GM12874 (cell line): ENCODE measurements around the gene POTEJ.
"Not testable (repeated sequence)": the region's sequence is repeated elsewhere in the genome, so short reads cannot be mapped to it uniquely, and the experiment has no call there.

Source experiments
- CTCF ChIP-seq: IDR thresholded peaks from 2 replicates; pipeline ENCODE4 v1.5.1; 2011; ENCODE audit warnings: low read depth, mild to moderate bottlenecking, control low read depth, low read length, moderate library complexity; ENCODE audit not compliant: insufficient read depth

The POTEJ gene

GRCh38 chr2:130611140-130611539 lies at the start of gene POTEJ:
TSS of gene POTEJ (plus strand) at chr2:130611440. CDS start at chr2:130611533, 93 bp downstream.
- not testable (repeated sequence) for TF ChIP-seq CTCF

GRCh38 chr2:130599393-130599792 lies 11.8 kb upstream of the POTEJ start, which contains the start of gene CFC1:
TSS of gene CFC1 (minus strand) at chr2:130599575. CDS start at chr2:130599287, 288 bp downstream.
- TF ChIP-seq CTCF, result not testable (repeated sequence)

- 0 out of 2 replicates have a peak, but pooled peaks have one; percentile 25 for TF ChIP-seq CTCF
Observed at GRCh38 chr2:130693474-130693873, 82.2 kb downstream of the POTEJ start.
